Hepatocyte (in vitro differentiated cells): ENCODE results near the gene ERAS. TPM values are rescaled to one million over a fixed set of nuclear protein-coding genes. Genes with fewer than 3 reads are reported as not detected.

Source experiments
- DNase-seq: peaks from one replicate; pipeline ENCODE4 v3.0.0-alpha.2; 2016; ENCODE audit warnings: low spot score
- H2AFZ ChIP-seq: fragments of 200-600 bp; sonication (generic); 2 replicates; pipeline ENCODE4 v1.6.0; 2016; ENCODE audit warnings: antibody characterized with exemption, mild to moderate bottlenecking
- H3K27ac ChIP-seq: fragments of 200-600 bp; sonication (generic); 2 replicates; pipeline ENCODE4 v1.5.1; 2016; ENCODE audit warnings: mild to moderate bottlenecking
- H3K27me3 ChIP-seq: fragments of 200-600 bp; sonication (generic); 2 replicates; pipeline ENCODE4 v1.6.1; 2016
- H3K36me3 ChIP-seq: fragments of 200-600 bp; sonication (generic); replicated peaks from 2 replicates; pipeline ENCODE4 v1.5.1; 2016; ENCODE audit warnings: low read depth; ENCODE audit not compliant: insufficient read depth
- H3K4me1 ChIP-seq: fragments of 200-600 bp; sonication (generic); 2 replicates; pipeline ENCODE4 v1.5.1; 2016; ENCODE audit warnings: mild to moderate bottlenecking, moderate library complexity; ENCODE audit not compliant: insufficient read depth
- H3K4me2 ChIP-seq: fragments of 200-600 bp; sonication (generic); 2 replicates; pipeline ENCODE4 v1.6.0; 2016
- H3K4me3 ChIP-seq: fragments of 200-600 bp; sonication (generic); 2 replicates; pipeline ENCODE4 v1.5.1; 2016; ENCODE audit warnings: mild to moderate bottlenecking
- H3K79me2 ChIP-seq: fragments of 200-600 bp; sonication (generic); 2 replicates; pipeline ENCODE4 v1.6.0; 2017; ENCODE audit warnings: mild to moderate bottlenecking
- H3K9me2 ChIP-seq: fragments of 200-600 bp; sonication (generic); replicated peaks from 2 replicates; pipeline ENCODE4 v1.6.0; 2017; ENCODE audit warnings: mild to moderate bottlenecking; ENCODE audit not compliant: insufficient read depth
- H3K9me3 ChIP-seq: fragments of 200-600 bp; sonication (generic); 2 replicates; pipeline ENCODE4 v1.5.1; 2016; ENCODE audit warnings: low read depth, mild to moderate bottlenecking
- H4K20me1 ChIP-seq: fragments of 200-600 bp; sonication (generic); 2 replicates; pipeline ENCODE4 v1.6.0; 2016; ENCODE audit warnings: mild to moderate bottlenecking; ENCODE audit not compliant: insufficient read depth, poor library complexity, severe bottlenecking
- CTCF ChIP-seq: fragments of 200-600 bp; sonication (generic); IDR thresholded peaks from 2 replicates; pipeline ENCODE4 v1.5.1; 2016; ENCODE audit warnings: antibody characterized with exemption, mild to moderate bottlenecking; ENCODE audit not compliant: poor library complexity
- EZH2 ChIP-seq: fragments of 200-600 bp; sonication (generic); IDR thresholded peaks from 2 replicates; pipeline ENCODE4 v1.6.1; 2016; ENCODE audit warnings: antibody characterized with exemption, mild to moderate bottlenecking, borderline replicate concordance
- EZH2phosphoT487 ChIP-seq: fragments of 200-600 bp; sonication (generic); IDR thresholded peaks from one replicate; pipeline ENCODE4 v1.6.1; 2018; ENCODE audit warnings: antibody characterized with exemption, mild to moderate bottlenecking, low read depth, moderate library complexity; ENCODE audit not compliant: unreplicated experiment, severe bottlenecking
- WGBS: methylation state at CpG from one replicate; pipeline ENCODE4 v1.1.6; 2016; ENCODE audit warnings: low lambda C conversion rate; ENCODE audit errors: missing lambda C conversion rate; 5-methylcytosine and 5-hydroxymethylcytosine counted together
- polyA plus RNA-seq: library from polyadenylated mRNA; unstranded; fragments of >200 nt; fragmentation: Nextera tagmentation; extraction: Ambion mirVana; gene quantifications from 2 replicates; pipeline ENCODE4 v1.2.1, GENCODE V29; 2016
- total RNA-seq: library from RNA; depleted of rRNA; stranded (reverse); fragments of >200 nt; gene quantifications from 2 replicates; pipeline ENCODE4 v1.2.3, GENCODE V29; 2014

ERAS gene
- total and polyA plus RNA-seq, 2 experiments from 2014 or later, result 0.47 to 0.65 TPM

- H3K9me3 ChIP-seq, result no peaks in the 10 kb centered on the region
- H3K27ac ChIP-seq, result no peak overlapping the region
- no peaks in the 10 kb centered on the region for H3K36me3 ChIP-seq
- H3K79me2 ChIP-seq, result no peaks in the 10 kb centered on the region
- WGBS, result 66% methylated on average over 2 of the region's 2 CpGs
- TF ChIP-seq EZH2phosphoT487 (no peak), CTCF (no peak), EZH2 (no peak)
- DNase-seq, result no peak
- H4K20me1 ChIP-seq, result no peaks in the 10 kb centered on the region
- H2AFZ ChIP-seq, result no peak overlapping the region
- no peak overlapping the region for H3K4me3 ChIP-seq
- no peaks in the 10 kb centered on the region for H3K9me2 ChIP-seq
- no peak overlapping the region for H3K4me2 ChIP-seq
- H3K27me3 ChIP-seq, result no peaks in the 10 kb centered on the region
- H3K4me1 ChIP-seq, result peaks cover 13% of the 10 kb centered on the region
Measured at GRCh38 chrX:48798318-48798717, 28.0 kb upstream of the ERAS start.

- DNase-seq, result peak; percentile 6
- Histone ChIP-seq H4K20me1 (no peaks in the 10 kb centered on the region), H3K9me3 (no peaks in the 10 kb centered on the region), H3K9me2 (no peaks in the 10 kb centered on the region), H3K36me3 (no peaks in the 10 kb centered on the region), H3K4me1 (peaks cover under 1% of the 10 kb centered on the region), H3K27me3 (no peaks in the 10 kb centered on the region), H3K27ac (peak overlapping the region; percentile 92), H3K79me2 (no peaks in the 10 kb centered on the region), H3K4me3 (peak overlapping the region; percentile 34), H3K4me2 (peak overlapping the region; percentile 78), H2AFZ (peak overlapping the region; percentile 85)
- TF ChIP-seq EZH2 (no peak), EZH2phosphoT487 (no peak), CTCF (no peak)
- WGBS, result 51% methylated on average over 17 of the region's 17 CpGs
Measured at GRCh38 chrX:48800574-48801279, 25.6 kb upstream of the ERAS start.

- H3K79me2 ChIP-seq, result no peaks in the 10 kb centered on the region
- no peaks in the 10 kb centered on the region for H3K9me2 ChIP-seq
- H4K20me1 ChIP-seq, result no peaks in the 10 kb centered on the region
- no peaks in the 10 kb centered on the region for H3K36me3 ChIP-seq
- H2AFZ ChIP-seq, result peak within 1 kb of the TSS; percentile 85
- peak within 1 kb of the TSS; percentile 78 for H3K4me2 ChIP-seq
- H3K27ac ChIP-seq, result peak within 1 kb of the TSS; percentile 97
- no peaks in the 10 kb centered on the region for H3K9me3 ChIP-seq
- H3K4me3 ChIP-seq, result peak within 1 kb of the TSS; percentile 34
- no peaks in the 10 kb centered on the region for H3K27me3 ChIP-seq
- H3K4me1 ChIP-seq, result no peaks in the 10 kb centered on the region
- DNase-seq, result peak; percentile 97
- TF ChIP-seq EZH2phosphoT487 (no peak), EZH2 (no peak), CTCF (no peak)
- whole genome bisulfite sequencing, result 42% methylated on average over 75 of the region's 89 CpGs
Measured at GRCh38 chrX:48801280-48802088, 24.8 kb upstream of the ERAS start, which contains the start of gene HDAC6. HDAC6 (plus strand) TSS chrX:48802067; CDS start chrX:48802693, 626 bp downstream.
